Suppressor macrophage treated with lipopolysaccharide for 1 hour (primary cell): ENCODE measurements around the gene CASQ2.

Source experiments
- DNase-seq, 3 donors: peaks; one replicate each; pipeline ENCODE4 v3.0.0-alpha.2; 2020 to 2022

CASQ2 gene

DNA sequence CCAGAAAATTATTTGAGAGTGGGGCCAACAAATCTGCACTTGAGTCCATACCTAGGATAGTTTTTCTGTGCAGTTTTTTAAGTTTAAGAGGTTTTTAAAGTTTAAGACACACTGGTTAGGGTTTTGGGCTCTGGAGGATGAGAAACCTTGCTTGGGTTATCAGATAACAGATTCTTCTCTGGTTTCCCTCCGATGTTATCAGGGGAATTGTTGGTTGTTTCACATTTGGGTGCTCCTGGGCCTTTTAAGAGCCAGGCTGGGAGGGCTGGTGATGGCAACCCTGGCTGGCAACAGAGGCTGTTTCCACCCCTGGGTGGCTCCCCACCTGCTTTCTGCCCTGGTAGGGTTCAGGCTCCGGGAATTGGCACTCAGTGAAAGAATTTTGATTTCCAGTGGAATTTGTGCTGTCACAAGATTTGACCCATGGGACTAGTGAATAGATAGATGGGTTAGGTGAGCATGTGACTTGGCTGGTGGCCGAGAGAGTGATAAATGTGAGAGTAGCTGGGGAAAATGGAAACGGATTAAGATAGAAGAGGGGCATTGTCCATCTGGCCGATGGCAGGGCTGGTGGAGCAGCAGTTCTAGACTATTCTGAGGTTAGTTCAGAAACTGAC lies 111.9 kb downstream of the CASQ2 start:
- no peak for DNase-seq

DNA sequence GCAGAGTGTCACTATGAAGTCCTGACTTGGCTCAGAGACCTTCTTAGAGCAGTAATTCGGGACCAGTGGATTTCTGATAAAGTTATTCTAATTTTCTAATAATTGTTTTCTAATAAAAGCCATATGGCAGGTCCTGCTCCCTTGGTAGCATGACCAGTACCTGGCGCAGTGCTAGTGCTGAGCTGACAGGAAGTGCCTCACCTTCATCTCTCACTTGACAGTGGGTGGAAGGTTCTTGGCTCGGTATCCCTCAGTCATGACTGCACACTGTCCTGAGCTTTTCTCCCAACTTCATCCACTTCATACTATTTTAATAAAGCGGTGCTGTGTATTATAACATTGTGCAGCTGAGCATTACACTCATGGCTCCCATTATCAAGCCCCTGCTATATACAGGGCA lies 112.6 kb downstream of the CASQ2 start:
- no peak for DNase-seq

DNA sequence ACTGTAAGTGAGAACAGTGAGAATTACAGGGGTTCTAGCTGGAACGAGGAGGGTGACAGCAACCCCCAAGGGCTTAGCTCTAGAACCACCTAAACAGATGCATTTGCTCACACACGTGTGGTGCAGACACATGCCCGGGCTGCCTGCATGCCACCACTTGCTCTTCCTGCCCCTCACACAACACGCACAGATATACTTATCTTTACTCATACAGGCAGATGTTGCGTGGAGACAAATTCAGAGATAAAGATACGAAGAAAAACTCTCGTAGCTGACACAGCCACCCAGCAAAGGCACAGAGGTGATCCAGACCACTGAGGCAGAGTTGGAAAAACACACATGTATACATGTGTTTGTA lies 113.2 kb downstream of the CASQ2 start:
- no peak for DNase-seq

- DNase-seq = peak; percentile 33 to 50 (median 46)
Observed at GRCh38 chr1:115654663-115655305, 113.7 kb downstream of the CASQ2 start.

- no peak for DNase-seq
Observed at GRCh38 chr1:115654125-115654524, 114.4 kb downstream of the CASQ2 start.

DNA sequence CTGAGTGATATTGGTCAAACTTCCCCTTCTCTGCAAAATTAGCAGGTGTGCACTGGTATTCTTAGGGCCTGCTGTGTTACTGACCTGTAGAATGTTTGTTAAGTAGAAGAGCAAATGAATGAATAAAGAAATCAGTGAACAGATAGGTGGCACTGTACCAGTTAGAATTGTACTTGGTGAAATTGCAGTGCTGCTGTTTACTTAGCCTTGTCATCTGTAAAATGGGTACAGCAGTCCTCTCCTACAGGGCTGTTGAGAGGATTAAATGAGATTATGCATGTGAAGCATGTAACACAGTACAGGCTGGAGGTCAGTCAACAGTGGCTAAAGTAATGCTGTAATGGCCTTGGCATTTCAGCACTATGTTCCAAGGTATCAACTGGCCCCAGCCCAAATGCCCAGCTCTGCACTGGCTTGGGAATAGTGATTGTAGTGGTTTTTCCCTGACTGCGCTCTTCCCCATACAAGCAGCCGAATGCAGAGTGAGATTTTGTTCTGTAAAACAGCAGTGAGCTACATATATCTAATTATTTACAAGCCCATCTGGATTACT lies 116.2 kb downstream of the CASQ2 start:
- no peak for DNase-seq

- no peak for DNase-seq
Observed at GRCh38 chr1:115651391-115651790, 117.1 kb downstream of the CASQ2 start.

DNA sequence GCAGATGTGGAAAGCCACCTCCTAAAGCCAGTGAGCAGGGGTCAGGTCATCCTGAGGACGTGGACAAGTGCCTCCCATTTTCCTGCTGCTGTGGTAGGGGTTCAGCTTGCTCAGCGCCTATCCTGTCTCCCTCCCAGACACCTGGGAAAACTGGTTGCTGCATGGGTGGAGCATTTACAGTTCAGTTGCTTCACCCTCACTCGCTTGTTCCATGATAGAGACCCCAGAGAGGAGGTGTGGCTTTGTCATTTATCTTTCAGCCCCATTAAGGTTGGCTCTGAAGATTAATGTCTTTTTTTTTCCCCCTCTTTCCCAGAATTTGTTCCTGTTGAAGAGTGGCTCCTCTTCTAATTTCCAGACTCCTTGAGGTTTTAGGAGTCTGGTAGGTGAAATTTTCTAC lies 117.6 kb downstream of the CASQ2 start:
- DNase-seq = no peak
